ENCODE results near the gene SLC2A4RG. TPM values are rescaled to one million over a fixed set of nuclear protein-coding genes. Genes with fewer than 3 reads are reported as not detected.

The SLC2A4RG gene
- total and polyA plus RNA-seq, 2 of the 4 experiments (the other 2 are of a cell fraction): 5.0 to 50.3 TPM

DNA sequence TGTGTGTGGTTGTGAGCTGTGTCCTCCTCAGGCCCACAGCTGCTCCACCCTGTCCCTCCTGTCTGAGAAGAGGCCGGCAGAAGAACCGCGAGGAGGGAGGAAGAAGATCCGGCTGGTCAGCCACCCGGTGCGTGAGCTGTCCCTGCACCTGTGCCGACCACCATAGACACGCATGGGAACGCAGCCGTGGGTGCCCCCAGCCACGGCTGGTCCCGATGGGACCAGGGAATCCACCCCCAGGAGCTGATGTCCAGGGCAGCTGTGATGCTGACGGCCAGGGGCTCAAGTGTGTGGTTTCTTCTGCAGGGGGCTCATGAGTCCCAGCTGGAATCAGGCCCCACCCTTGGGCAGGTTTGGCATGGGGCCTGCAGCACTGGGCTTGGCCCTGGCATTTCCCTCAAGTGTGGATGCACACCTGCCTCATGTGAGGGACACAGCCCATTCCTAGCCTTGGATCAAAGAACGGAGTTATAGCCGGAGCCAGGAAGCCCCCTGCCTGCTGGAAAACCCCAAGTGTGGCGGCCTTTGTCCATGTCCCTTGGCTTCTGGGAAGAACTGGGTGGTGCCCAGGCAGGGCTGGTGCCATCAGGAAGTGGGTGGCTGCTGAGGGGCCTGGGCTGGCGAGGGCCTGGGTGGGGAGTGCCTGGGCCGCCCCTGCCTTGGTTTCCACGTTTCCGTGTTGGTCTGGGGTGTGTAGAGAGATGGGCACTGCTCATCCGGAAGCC is 47.7 kb upstream of the SLC2A4RG start (continued):
- TF ChIP-seq CTCF (conservative IDR thresholded peaks at IDR 0.05; ENCODE audit: low read depth, low read length): no peak

- Histone ChIP-seq H4K8ac (ENCODE audit: low read depth in 2 of 2, low read length in 2 of 2) (no peak overlapping the region), H3K9me1 (ENCODE audit: insufficient read depth, low read length) (no peaks in the 10 kb centered on the region), H3K27ac (ENCODE audit: insufficient read depth, low read length) (no peak overlapping the region), H3K79me1 (ENCODE audit: low read depth in 1 of 2, low read length in 2 of 2) (peaks cover 4 to 20% of the 10 kb centered on the region in 2 experiments; a peak in 3 of 4 replicates), H2AK9ac (replicated peaks; ENCODE audit: low read depth, low read length, poor library complexity) (peak overlapping the region; percentile 68), H3K27me3 (ENCODE audit: control insufficient read depth, insufficient read depth, low read length) (no peaks in the 10 kb centered on the region), H3K4me1 (ENCODE audit: control insufficient read depth, insufficient read depth, low read length) (0 out of 2 replicates have a peak, but pooled peaks cover 4% of the 10 kb centered on the region), H4K20me1 (ENCODE audit: insufficient read depth, low read length) (no peaks in the 10 kb centered on the region), H3K4me3 (ENCODE audit: insufficient read depth, low read depth, low read length) (no peak overlapping the region), H4K5ac (ENCODE audit: low read depth, low read length) (no peak overlapping the region), H4K91ac (ENCODE audit: insufficient read depth, low read depth, low read length) (no peak overlapping the region), H3K4ac (ENCODE audit: low read depth, low read length) (no peak overlapping the region), H3K56ac (ENCODE audit: extremely low read depth, insufficient read depth, low read length) (no peak overlapping the region), H3K9me3 (ENCODE audit: control insufficient read depth, insufficient read depth, low read length) (no peaks in the 10 kb centered on the region), H3K23ac (ENCODE audit: low read depth, low read length) (no peak overlapping the region), H2BK20ac (ENCODE audit: low read depth, low read length) (no peak overlapping the region), H3K14ac (replicated peaks; ENCODE audit: low read depth, low read length) (no peak overlapping the region), H2BK5ac (ENCODE audit: low read depth, low read length, poor library complexity, severe bottlenecking) (no peak overlapping the region), H3K4me2 (ENCODE audit: low read depth, low read length) (no peak overlapping the region), H3K9ac (ENCODE audit: low read depth, low read length) (no peak overlapping the region), H3K18ac (ENCODE audit: low read depth, low read length) (no peak overlapping the region), H2BK15ac (ENCODE audit: low read depth, low read length) (no peak overlapping the region), H3K36me3 (ENCODE audit: control insufficient read depth, insufficient read depth, low read length) (peaks cover 9% of the 10 kb centered on the region; the same call in 1 of the 2 replicates), H2AFZ (replicated peaks; ENCODE audit: low read length, poor library complexity) (no peak overlapping the region), H2BK120ac (ENCODE audit: low read depth, low read length) (no peak overlapping the region), H2AK5ac (ENCODE audit: low read depth, low read length) (no peak overlapping the region)
- in situ Hi-C loops (cut with MboI; ENCODE audit: low sequenced_read_pairs): no loop called here
- DNase-seq: no peak
- ChIA-PET CTCF (no interaction called here), POLR2A (ENCODE audit: unreplicated experiment) (no interaction called here)
- peak; percentile 16; the same call in 1 of the 2 replicates for ATAC-seq (ENCODE audit: low read depth)
- 72% methylated on average over 10 of the region's 20 CpGs; no CpG with 5 or more reads in 1 of the 2 experiments for WGBS, 2 experiments (ENCODE audit: extremely low coverage in 2 of 2, insufficient read length in 1 of 2)
- no TSS peak for BruUV-seq (replicated peaks)
- dilution Hi-C loops (cut with HindIII; ENCODE audit: low sequenced_read_pairs, unreplicated experiment): no loop called here
- intact Hi-C loops (cut with micrococcal nuclease): no loop called here
- TF ChIP-seq NFE2L2 (IDR thresholded peaks at IDR 0.05; ENCODE audit: low read depth, low read length) (no peak), MAZ (IDR thresholded peaks at IDR 0.05; ENCODE audit: borderline replicate concordance, low read depth, low read length) (no peak), SMC3 (IDR thresholded peaks at IDR 0.05; ENCODE audit: low read depth, low read length) (no peak), CHD1 (IDR thresholded peaks at IDR 0.05; ENCODE audit: low read depth, low read length) (no peak), CTCF (conservative IDR thresholded peaks at IDR 0.05; ENCODE audit: low read depth, low read length) (no peak), RAD21 (IDR thresholded peaks at IDR 0.05; ENCODE audit: low read length) (no peak), RCOR1 (IDR thresholded peaks at IDR 0.05; ENCODE audit: insufficient replicate concordance, low read length) (no peak), MAFK (IDR thresholded peaks at IDR 0.05; ENCODE audit: low read depth, low read length) (no peak), BHLHE40 (IDR thresholded peaks at IDR 0.05; ENCODE audit: low read depth, low read length) (no peak), POLR2A (IDR thresholded peaks at IDR 0.05; ENCODE audit: low read depth, low read length) (no peak), RFX5 (IDR thresholded peaks at IDR 0.05; ENCODE audit: low read depth, low read length) (no peak), CEBPB (IDR thresholded peaks at IDR 0.05; ENCODE audit: low read depth, low read length) (no peak)
Observed at GRCh38 chr20:63692436-63693082, 47.0 kb upstream of the SLC2A4RG start.

All from IMR-90 (cell line).